Central memory CD4-positive, alpha-beta T cell (primary cell): Measurements from ENCODE around the gene ADGRV1.
A peak's percentile ranks its signal among the peaks of the same experiment; 100 is the strongest.

Experiments used
- DNase-seq: peaks from one replicate; pipeline ENCODE4 v3.0.0; 2022
- total RNA-seq, 3 experiments: gene quantifications; one replicate each; lab custom pipeline; 2026; lab: John Stamatoyannopoulos, UW

The ADGRV1 gene
- total RNA-seq: 0.14 to 2.3 (median 0.16) reads per million in 3 experiments

- DNase-seq: no peak
Measured at GRCh38 chr5:90558344-90559192, at the start of gene ADGRV1. ADGRV1 (plus strand) TSS chr5:90558797; CDS start chr5:90558896, 99 bp downstream.

- DNase-seq: no peak
Measured at GRCh38 chr5:90510438-90510837, 48.2 kb upstream of the ADGRV1 start.

GRCh38 chr5:90514520-90514919, 44.1 kb upstream of the ADGRV1 start:
- no peak for DNase-seq

- DNase-seq: no peak
Measured at GRCh38 chr5:90518661-90519060, 39.9 kb upstream of the ADGRV1 start.

GRCh38 chr5:90519081-90519480, 39.5 kb upstream of the ADGRV1 start:
- no peak for DNase-seq

GRCh38 chr5:90528601-90529193, 29.9 kb upstream of the ADGRV1 start:
- DNase-seq: peak; percentile 41

- peak; percentile 95 for DNase-seq
Measured at GRCh38 chr5:90529194-90529938, 29.2 kb upstream of the ADGRV1 start, which contains the start of gene LYSMD3. LYSMD3 (minus strand) TSS chr5:90529584; CDS start chr5:90525289, 4,295 bp downstream.

- DNase-seq: no peak
Measured at GRCh38 chr5:90529939-90530677, 28.5 kb upstream of the ADGRV1 start.

- no peak for DNase-seq
Measured at GRCh38 chr5:90530736-90531487, 27.7 kb upstream of the ADGRV1 start.

GRCh38 chr5:90533794-90534193, 24.8 kb upstream of the ADGRV1 start:
- no peak for DNase-seq

- DNase-seq: no peak
Measured at GRCh38 chr5:90534922-90535321, 23.7 kb upstream of the ADGRV1 start.

- DNase-seq: no peak
Measured at GRCh38 chr5:90542827-90543519, 15.6 kb upstream of the ADGRV1 start.

- no peak for DNase-seq
Measured at GRCh38 chr5:90545511-90545910, 13.1 kb upstream of the ADGRV1 start.

GRCh38 chr5:90546216-90546837, 12.3 kb upstream of the ADGRV1 start:
- DNase-seq: no peak

GRCh38 chr5:90547072-90547536, 11.5 kb upstream of the ADGRV1 start:
- DNase-seq: no peak

- no peak for DNase-seq
Measured at GRCh38 chr5:90548069-90548593, 10.5 kb upstream of the ADGRV1 start.

- no peak for DNase-seq
Measured at GRCh38 chr5:90549223-90549622, 9.4 kb upstream of the ADGRV1 start.

- no peak for DNase-seq
Measured at GRCh38 chr5:90549729-90550275, 8.8 kb upstream of the ADGRV1 start.

GRCh38 chr5:90550963-90551362, 7.6 kb upstream of the ADGRV1 start:
- no peak for DNase-seq

- DNase-seq: no peak
Measured at GRCh38 chr5:90551376-90551775, 7.2 kb upstream of the ADGRV1 start.
